DOHH2 (cell line): ENCODE measurements around the gene AMOT.

ENCODE experiments used
- H3F3A ChIP-seq: fragments of 200-600 bp; sonication (generic), shearing (Covaris generic); 2 replicates; pipeline ENCODE4 v1.6.0; 2016; ENCODE audit warnings: antibody characterized with exemption, mild to moderate bottlenecking; ENCODE audit not compliant: control insufficient read depth, insufficient read depth
- H3K27ac ChIP-seq: fragments of 200-600 bp; sonication (generic); 2 replicates; pipeline ENCODE4 v1.5.1; 2014; ENCODE audit warnings: low read depth, mild to moderate bottlenecking, low read length, moderate library complexity
- H3K27me3 ChIP-seq: fragments of 200-600 bp; sonication (generic); 2 replicates; pipeline ENCODE4 v1.6.1; 2014; ENCODE audit warnings: mild to moderate bottlenecking, low read length, mixed read lengths; ENCODE audit not compliant: control insufficient read depth
- H3K36me3 ChIP-seq: fragments of 200-600 bp; sonication (generic); 2 replicates; pipeline ENCODE4 v1.6.1; 2014; ENCODE audit warnings: mild to moderate bottlenecking, low read length, moderate library complexity, mixed read lengths; ENCODE audit not compliant: control insufficient read depth
- H3K4me1 ChIP-seq: fragments of 200-600 bp; sonication (generic); 2 replicates; pipeline ENCODE4 v1.6.1; 2014; ENCODE audit warnings: mild to moderate bottlenecking, low read length, mixed read lengths; ENCODE audit not compliant: control insufficient read depth
- H3K4me2 ChIP-seq: fragments of 200-600 bp; sonication (generic); 2 replicates; pipeline ENCODE4 v1.6.0; 2014; ENCODE audit warnings: mild to moderate bottlenecking, low read length, moderate library complexity
- H3K4me3 ChIP-seq: fragments of 200-600 bp; sonication (generic); 2 replicates; pipeline ENCODE4 v1.5.1; 2014; ENCODE audit warnings: mild to moderate bottlenecking, low read length, mixed read lengths
- H3K79me2 ChIP-seq: fragments of 200-600 bp; sonication (generic); 2 replicates; pipeline ENCODE4 v1.6.1; 2014; ENCODE audit warnings: mild to moderate bottlenecking, low read length, mixed read lengths; ENCODE audit not compliant: control insufficient read depth
- H3K9me2 ChIP-seq: fragments of 200-600 bp; sonication (generic); replicated peaks from 2 replicates; pipeline ENCODE4 v1.6.1; 2014; ENCODE audit warnings: mild to moderate bottlenecking, low read length, mixed read lengths; ENCODE audit not compliant: control insufficient read depth
- H3K9me3 ChIP-seq: fragments of 200-600 bp; sonication (generic); 2 replicates; pipeline ENCODE4 v1.6.1; 2014; ENCODE audit warnings: antibody characterized with exemption, low read length, mixed read lengths; ENCODE audit not compliant: control insufficient read depth, insufficient read depth
- H4K20me1 ChIP-seq: fragments of 200-600 bp; sonication (generic); 2 replicates; pipeline ENCODE4 v1.6.0; 2014; ENCODE audit warnings: low read depth, mild to moderate bottlenecking, antibody characterized with exemption, low read length, moderate library complexity; ENCODE audit not compliant: control insufficient read depth, insufficient read depth
- CTCF ChIP-seq: fragments of 200-600 bp; sonication (generic); IDR thresholded peaks from one replicate; pipeline ENCODE4 v1.5.1; 2014; ENCODE audit warnings: antibody characterized with exemption, mild to moderate bottlenecking, low read depth, low read length; ENCODE audit not compliant: poor library complexity, severe bottlenecking
- EZH2phosphoT487 ChIP-seq: fragments of 200-600 bp; sonication (generic); IDR thresholded peaks from 2 replicates; pipeline ENCODE4 v1.6.1; 2017; ENCODE audit warnings: borderline replicate concordance, mild to moderate bottlenecking, antibody characterized with exemption, low read length, moderate library complexity, mixed read lengths

Gene AMOT

DNA sequence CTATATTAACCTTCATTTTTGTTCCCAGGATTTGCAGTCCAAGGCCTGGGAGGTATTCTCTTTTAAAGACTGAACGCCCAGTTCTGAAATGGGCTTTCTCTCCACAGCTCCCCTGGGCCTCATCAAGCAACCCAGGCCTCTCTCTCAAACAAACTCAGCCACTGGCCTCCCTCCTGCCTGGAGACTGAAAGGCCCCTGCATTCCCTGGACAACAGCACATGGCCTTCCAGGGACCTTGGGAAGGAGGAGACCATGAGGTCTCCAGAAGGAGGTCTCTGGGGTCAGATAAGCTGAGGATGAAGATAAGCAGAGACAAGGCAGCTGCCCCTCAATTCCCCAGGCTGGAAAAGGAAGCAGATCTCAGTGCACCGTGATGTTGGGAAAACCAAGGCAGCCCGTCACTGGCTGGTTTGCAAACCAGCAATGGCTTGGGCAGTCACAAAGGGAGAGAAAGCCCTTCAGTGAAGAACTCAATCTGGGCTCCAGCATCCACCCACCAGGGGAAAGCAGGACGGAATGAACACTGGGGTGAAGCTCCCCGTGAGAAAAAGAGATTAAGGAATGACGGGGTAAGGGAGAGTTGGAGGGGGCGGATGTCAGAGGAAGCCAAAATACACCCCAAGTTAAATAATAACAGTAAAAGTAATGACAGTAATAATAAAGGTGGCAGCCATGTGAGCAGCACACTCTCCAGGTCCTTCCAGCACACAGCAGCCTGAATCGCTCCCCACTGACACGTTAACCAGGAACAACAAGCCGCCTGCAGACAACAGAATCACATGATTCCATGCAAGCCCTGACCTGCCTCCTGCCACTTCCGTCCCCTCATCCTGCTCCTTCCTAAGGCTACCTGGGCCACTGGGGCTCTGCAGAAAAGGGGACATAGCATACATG is 22.3 kb downstream of the AMOT start:
- Histone ChIP-seq H3K9me3 (no peaks in the 10 kb centered on the region), H3F3A (no peaks in the 10 kb centered on the region), H3K27me3 (no peaks in the 10 kb centered on the region), H3K36me3 (no peaks in the 10 kb centered on the region), H3K4me2 (no peak overlapping the region), H3K4me3 (no peak overlapping the region), H3K4me1 (no peaks in the 10 kb centered on the region), H3K79me2 (no peaks in the 10 kb centered on the region), H3K27ac (no peak overlapping the region), H4K20me1 (no peaks in the 10 kb centered on the region), H3K9me2 (no peaks in the 10 kb centered on the region)
- no peak for TF ChIP-seq EZH2phosphoT487

DNA sequence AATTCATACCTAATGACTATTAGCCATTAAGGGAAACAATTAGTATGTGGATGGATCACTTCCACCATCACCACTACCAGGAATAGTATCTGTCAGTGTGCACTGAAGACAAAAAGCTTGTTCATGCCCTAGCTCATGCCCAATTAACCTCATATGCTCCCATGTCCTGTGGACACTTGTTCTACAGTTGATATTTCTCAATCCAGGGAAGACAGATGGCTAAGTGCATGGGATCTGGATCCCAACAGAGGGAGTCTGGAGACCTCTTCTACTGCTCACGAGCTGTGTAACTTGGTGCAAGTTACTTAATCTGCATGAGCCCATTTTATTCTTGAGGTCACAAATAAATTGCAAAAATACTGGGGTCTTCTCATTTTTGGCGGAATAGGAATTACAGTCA is 23.7 kb downstream of the AMOT start:
- no peaks in the 10 kb centered on the region for H3F3A ChIP-seq
- no peaks in the 10 kb centered on the region for H3K36me3 ChIP-seq
- no peak overlapping the region for H3K4me2 ChIP-seq
- H4K20me1 ChIP-seq = no peaks in the 10 kb centered on the region
- no peak overlapping the region for H3K4me3 ChIP-seq
- H3K27ac ChIP-seq = no peak overlapping the region
- TF ChIP-seq CTCF = no peak
- no peak for TF ChIP-seq EZH2phosphoT487
- H3K9me3 ChIP-seq = no peaks in the 10 kb centered on the region
- H3K9me2 ChIP-seq = no peaks in the 10 kb centered on the region
- H3K27me3 ChIP-seq = no peaks in the 10 kb centered on the region
- H3K79me2 ChIP-seq = no peaks in the 10 kb centered on the region
- no peaks in the 10 kb centered on the region for H3K4me1 ChIP-seq

GRCh38 chrX:112814496-112814895 is 26.1 kb downstream of the AMOT start:
- no peaks in the 10 kb centered on the region for H3K36me3 ChIP-seq
- H3K79me2 ChIP-seq = no peaks in the 10 kb centered on the region
- H3K27me3 ChIP-seq = no peaks in the 10 kb centered on the region
- H3K4me2 ChIP-seq = no peak overlapping the region
- H3F3A ChIP-seq = no peaks in the 10 kb centered on the region
- no peak for TF ChIP-seq CTCF
- TF ChIP-seq EZH2phosphoT487 = no peak
- no peak overlapping the region for H3K4me3 ChIP-seq
- no peaks in the 10 kb centered on the region for H3K9me2 ChIP-seq
- H3K9me3 ChIP-seq = no peaks in the 10 kb centered on the region
- no peaks in the 10 kb centered on the region for H4K20me1 ChIP-seq
- no peaks in the 10 kb centered on the region for H3K4me1 ChIP-seq
- H3K27ac ChIP-seq = no peak overlapping the region

- Histone ChIP-seq H3K4me1 (no peaks in the 10 kb centered on the region), H3F3A (no peaks in the 10 kb centered on the region), H3K4me3 (no peak overlapping the region), H3K79me2 (no peaks in the 10 kb centered on the region), H3K9me3 (no peaks in the 10 kb centered on the region), H3K27ac (no peak overlapping the region), H4K20me1 (no peaks in the 10 kb centered on the region), H3K4me2 (no peak overlapping the region), H3K27me3 (no peaks in the 10 kb centered on the region), H3K36me3 (no peaks in the 10 kb centered on the region), H3K9me2 (no peaks in the 10 kb centered on the region)
- TF ChIP-seq CTCF (no peak), EZH2phosphoT487 (no peak)
These were observed 27.9 kb downstream of the AMOT start for GRCh38 chrX:112812741-112813140.
